ENCODE results near the gene DNAJC22. TPM values are rescaled to one million over a fixed set of nuclear protein-coding genes. Genes with fewer than 3 reads are reported as not detected.

DNAJC22 gene
- total RNA-seq, 1 donor from 2014 or later: not detected

DNA sequence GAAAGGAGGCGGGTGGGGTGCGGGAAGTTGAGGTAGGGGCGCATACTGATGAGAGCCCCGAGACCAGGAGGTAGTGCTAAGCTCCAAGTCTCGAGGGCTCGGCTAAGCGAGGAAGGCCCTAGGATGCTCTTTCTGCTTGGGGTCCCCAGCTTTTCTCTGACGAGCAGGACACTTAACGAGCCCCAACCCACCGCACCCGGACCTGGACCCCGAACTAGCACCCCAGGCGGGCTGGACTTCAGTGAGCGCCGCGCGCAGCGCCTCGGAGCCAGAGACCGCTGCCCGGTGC, 5.0 kb upstream of the DNAJC22 start:
- Mint-ChIP-seq H3K4me1 (peaks cover 53% of the 10 kb centered on the region), H3K27me3 (peaks cover 38% of the 10 kb centered on the region), H3K4me3 (peak overlapping the region; percentile 19), H3K9me3 (no peaks in the 10 kb centered on the region), H3K27ac (no peak overlapping the region), H3K36me3 (ENCODE audit: low read depth) (no peaks in the 10 kb centered on the region)
- ATAC-seq (ENCODE audit: low read depth) (no peak), DNase-seq (no peak)
- ChIA-PET POLR2A (interaction anchor here (0.6 to 1.4 kb wide), 3 partner anchors 19 to 152 kb away, joined by 3 to 6 read pairs (median 3); partner anchors contain the start of gene TROAP), CTCF (interaction anchor here (0.9 to 3.6 kb wide), 14 partner anchors 9 to 172 kb away, joined by 3 to 54 read pairs (median 6); partner anchors contain the start of genes PRPH, SPATS2 and TROAP)
- no peak for TF ChIP-seq CTCF (IDR thresholded peaks at IDR 0.05)
- intact Hi-C loops (cut with micrococcal nuclease): loop anchor here (1.0 to 10.0 kb wide), 7 partner anchors 7 to 347 kb away; partner anchors contain the start of genes DDN, KMT2D, PRPF40B and RHEBL1

DNA sequence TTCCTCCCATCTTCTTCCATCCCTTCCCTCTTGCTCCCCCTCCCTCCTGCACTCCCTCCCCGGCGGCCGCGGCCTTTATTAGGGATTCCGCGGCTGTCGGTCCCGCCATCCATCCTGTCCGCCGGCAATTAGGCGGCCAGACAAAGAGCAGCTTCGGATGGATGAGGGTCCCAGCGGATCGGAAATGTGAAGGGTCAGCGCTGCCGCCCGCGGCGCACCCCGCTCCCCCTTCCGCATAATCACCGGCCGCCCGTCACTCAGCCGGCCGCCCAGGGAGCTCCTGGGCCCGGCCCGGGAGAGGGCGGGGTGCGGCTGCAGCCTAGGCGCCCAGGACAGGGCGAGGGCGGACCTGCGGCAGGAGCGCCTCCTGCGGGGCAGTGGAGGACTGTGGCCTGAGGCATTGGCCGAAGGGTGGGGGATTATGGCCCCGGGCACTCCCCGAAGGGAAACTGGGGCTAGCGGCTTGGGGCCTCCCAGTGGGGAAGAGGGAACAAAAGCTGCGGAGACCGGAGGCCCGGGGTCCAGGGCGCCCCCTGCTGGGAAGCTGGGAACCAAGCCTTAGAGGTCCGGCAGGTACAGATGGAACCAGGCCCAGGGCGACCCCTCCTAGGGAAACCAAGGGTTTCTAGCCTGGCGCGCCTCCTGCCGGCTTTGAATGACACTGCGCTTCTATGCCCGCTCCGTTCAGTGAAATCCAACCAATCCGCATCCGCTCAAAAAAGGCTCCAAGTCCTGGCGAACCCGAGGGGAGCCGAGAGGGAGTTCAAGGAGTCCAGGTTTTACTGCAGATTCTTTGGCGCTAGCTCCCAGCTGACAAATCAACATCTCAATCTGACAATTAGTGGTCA, 4.4 kb upstream of the DNAJC22 start:
- Mint-ChIP-seq H3K9me3 (no peaks in the 10 kb centered on the region), H3K27me3 (peaks cover 39% of the 10 kb centered on the region), H3K4me3 (peak overlapping the region; percentile 67), H3K36me3 (ENCODE audit: low read depth) (no peaks in the 10 kb centered on the region), H3K4me1 (peaks cover 53% of the 10 kb centered on the region), H3K27ac (no peak overlapping the region)
- intact Hi-C loops (cut with micrococcal nuclease): loop anchor here (1.0 to 10.0 kb wide), 7 partner anchors 8 to 347 kb away; partner anchors contain the start of genes DDN, KMT2D, PRPF40B and RHEBL1
- TF ChIP-seq CTCF (IDR thresholded peaks at IDR 0.05): peak; percentile 24
- DNase-seq (peak; percentile 71), ATAC-seq (ENCODE audit: low read depth) (peak; percentile 75)
- CTCF ChIA-PET: interaction anchor here (0.9 to 3.6 kb wide), 15 partner anchors 8 to 172 kb away, joined by 3 to 54 read pairs (median 6); partner anchors contain the start of genes PRPH, SPATS2 and TROAP
- POLR2A ChIA-PET: interaction anchor here (0.6 to 1.9 kb wide), 8 partner anchors 15 to 153 kb away, joined by 3 to 11 read pairs (median 4); partner anchors contain the start of genes SPATS2, TROAP and TUBA1A

DNA sequence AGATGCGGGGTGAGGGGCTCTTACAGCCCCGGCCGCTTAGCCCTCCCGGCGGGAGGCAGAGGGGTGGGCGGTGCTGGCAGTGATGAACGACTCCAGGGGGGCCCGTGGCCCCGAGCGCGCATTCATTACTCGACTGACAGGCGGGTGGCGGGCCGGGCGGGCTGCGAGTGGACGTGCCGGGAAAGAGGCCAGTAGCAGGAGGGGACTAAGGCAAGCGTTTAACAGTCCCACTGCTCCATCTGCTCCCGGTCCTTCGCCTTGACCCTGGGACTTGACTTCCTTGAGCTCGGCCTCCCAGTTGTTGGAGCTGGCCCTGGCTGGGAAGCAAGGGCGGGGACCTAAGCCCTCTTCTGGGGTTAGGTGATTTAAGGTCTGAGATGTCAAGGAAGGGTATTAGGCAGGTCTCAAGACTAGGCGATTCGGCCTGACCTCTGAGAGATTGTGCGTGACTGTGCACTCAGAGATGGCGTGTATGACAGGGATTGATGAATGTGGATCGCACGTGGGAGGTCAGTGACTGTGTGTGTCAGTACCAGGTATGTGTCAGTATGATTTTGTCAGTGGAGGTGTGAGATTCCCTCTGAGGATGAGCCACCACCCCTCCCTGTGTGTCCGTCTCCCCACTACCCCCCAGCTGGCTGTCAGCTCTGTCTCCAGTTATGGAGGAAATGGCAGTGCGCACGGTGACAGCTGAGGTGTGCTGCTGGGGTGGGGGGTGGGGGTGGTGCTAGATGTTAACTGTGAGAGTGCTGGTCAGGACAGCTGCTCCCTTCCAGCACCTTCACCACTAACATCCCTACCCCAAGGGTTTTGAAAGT, 3.6 kb upstream of the DNAJC22 start:
- no peak for ATAC-seq (ENCODE audit: low read depth)
- CTCF ChIA-PET: interaction anchor here (0.9 to 3.6 kb wide), 10 partner anchors 11 to 59 kb away, joined by 3 to 54 read pairs (median 8); partner anchors contain the start of genes PRPH, SPATS2 and TROAP

DNA sequence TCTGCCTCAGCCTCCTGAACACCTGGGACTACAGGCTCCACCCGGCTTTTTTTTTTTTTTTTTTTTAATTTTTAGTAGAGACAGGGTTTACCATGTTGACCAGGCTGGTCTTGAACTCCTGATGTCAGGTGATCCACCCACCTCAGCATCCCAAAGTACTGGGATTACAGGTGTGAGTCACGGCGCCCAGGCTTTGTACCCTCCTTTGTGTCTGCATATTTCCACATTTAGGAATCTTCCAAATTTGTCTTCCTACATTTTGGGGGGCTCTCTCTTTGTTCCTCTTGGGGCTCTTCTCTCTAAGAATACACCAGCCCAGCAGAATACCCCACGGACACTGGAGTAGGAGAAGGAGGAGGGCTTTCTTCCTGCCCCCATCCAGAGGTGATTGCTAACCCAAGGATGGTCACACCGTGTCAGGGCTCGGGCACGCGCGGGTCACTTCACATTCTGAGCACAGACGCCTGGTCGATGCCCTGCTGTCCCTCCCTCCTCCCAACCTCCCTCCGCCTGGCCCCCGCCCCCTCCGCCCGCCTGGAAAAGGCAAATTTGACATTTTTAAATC, 2.1 kb upstream of the DNAJC22 start:
- H3K27ac Mint-ChIP-seq: no peak overlapping the region
- H3K36me3 Mint-ChIP-seq (ENCODE audit: low read depth): no peaks in the 10 kb centered on the region
- POLR2A ChIA-PET: interaction anchor here (0.7 to 1.9 kb wide), 2 partner anchors 23 to 79 kb away, joined by 6 to 8 read pairs; partner anchors contain the start of gene SPATS2
- no peak for ATAC-seq (ENCODE audit: low read depth)
- H3K4me3 Mint-ChIP-seq: no peak overlapping the region
- no peak for TF ChIP-seq CTCF (IDR thresholded peaks at IDR 0.05)
- no peaks in the 10 kb centered on the region for H3K9me3 Mint-ChIP-seq
- H3K4me1 Mint-ChIP-seq: peaks cover 51% of the 10 kb centered on the region
- DNase-seq: no peak
- H3K27me3 Mint-ChIP-seq: peaks cover 43% of the 10 kb centered on the region
- CTCF ChIA-PET: interaction anchor here (3.6 kb wide), 1 partner anchor 12 kb away, joined by 28 read pairs; no protein-coding TSS in a partner anchor
- intact Hi-C loops (cut with micrococcal nuclease): loop anchor here (5.0 to 10.0 kb wide), 3 partner anchors 278 to 350 kb away; partner anchors contain the start of genes DDN, KMT2D, PRPF40B and RHEBL1

More for the DNA sequence above, 3.6 kb upstream of the DNAJC22 start:
- intact Hi-C loops (cut with micrococcal nuclease): loop anchor here (1.0 to 10.0 kb wide), 7 partner anchors 9 to 348 kb away; partner anchors contain the start of genes DDN, KMT2D, PRPF40B and RHEBL1
- H3K36me3 Mint-ChIP-seq (ENCODE audit: low read depth): no peaks in the 10 kb centered on the region
- H3K4me1 Mint-ChIP-seq: peaks cover 49% of the 10 kb centered on the region
- DNase-seq: no peak
- H3K4me3 Mint-ChIP-seq: peak overlapping the region; percentile 67
- no peak for TF ChIP-seq CTCF (IDR thresholded peaks at IDR 0.05)
- POLR2A ChIA-PET: interaction anchor here (0.6 to 1.9 kb wide), 6 partner anchors 15 to 342 kb away, joined by 3 to 11 read pairs (median 6); partner anchors contain the start of genes SPATS2 and TUBA1A
- no peaks in the 10 kb centered on the region for H3K9me3 Mint-ChIP-seq
- H3K27me3 Mint-ChIP-seq: peaks cover 37% of the 10 kb centered on the region
- no peak overlapping the region for H3K27ac Mint-ChIP-seq
